Measurements from ENCODE around the gene MAP3K7.

Gene MAP3K7

GRCh38 chr6:90514496-90514895 lies 72.4 kb downstream of the MAP3K7 start:
- WGBS (ENCODE audit: insufficient coverage), result 62% methylated on average over 3 of the region's 3 CpGs

DNA sequence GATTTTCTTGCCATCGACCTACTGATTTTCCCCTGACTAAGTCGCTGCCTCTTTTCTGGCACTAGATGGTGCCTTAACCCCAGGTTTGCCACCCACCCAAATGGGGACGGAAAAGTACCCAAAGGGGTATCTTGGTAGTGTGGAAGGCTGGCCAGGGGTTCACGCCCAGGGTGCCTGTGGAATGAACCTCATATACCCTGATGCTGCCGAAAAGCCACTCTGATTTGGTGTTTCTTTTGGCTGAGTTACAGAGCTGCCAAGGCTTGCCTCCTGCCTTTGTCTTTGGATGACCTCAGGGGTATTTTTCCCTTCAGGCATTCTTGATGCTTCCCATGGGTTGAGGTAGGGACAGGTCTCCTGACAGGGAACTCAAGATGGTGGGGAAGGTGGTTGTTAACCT lies 78.1 kb downstream of the MAP3K7 start:
- H3K4me1 ChIP-seq (ENCODE audit: control extremely low read depth in 1 of 4, control insufficient read depth in 4 of 4, insufficient read depth in 4 of 4, low read length in 3 of 4), result peaks cover 0 to 3% (median 0%) of the 10 kb centered on the region in 4 experiments
- H3K27me3 ChIP-seq (replicated peaks in 2 of 5; ENCODE audit: control insufficient read depth in 4 of 5, insufficient read depth in 5 of 5, low read length in 4 of 5), result no peaks in the 10 kb centered on the region
- DNase-seq, result no peak
- H3K9me3 ChIP-seq (ENCODE audit: control extremely low read depth in 1 of 5, control insufficient read depth in 4 of 5, insufficient read depth in 2 of 5, low read depth in 1 of 5, low read length in 4 of 5), result peaks cover 0 to 10% (median 5%) of the 10 kb centered on the region in 5 experiments
- POLR2A ChIA-PET, result no interaction called here
- H3K4me3 ChIP-seq (ENCODE audit: control insufficient read depth in 1 of 7, extremely low read depth in 1 of 7, insufficient read depth in 4 of 7, low read depth in 2 of 7, low read length in 6 of 7), result peak overlapping the region in 1 of 7 experiments; percentile 19
- peaks cover 3 to 14% (median 12%) of the 10 kb centered on the region in 4 experiments for H3K36me3 ChIP-seq (ENCODE audit: control insufficient read depth in 4 of 4, insufficient read depth in 4 of 4, low read length in 3 of 4)
- 93% methylated on average over 3 of the region's 5 CpGs for WGBS (ENCODE audit: insufficient coverage)
- no peak overlapping the region for H3K27ac ChIP-seq (ENCODE audit: insufficient read depth in 1 of 2, low read depth in 1 of 2, low read length in 2 of 2, poor library complexity in 1 of 2, severe bottlenecking in 2 of 2)
- CTCF ChIA-PET, result no interaction called here

More at GRCh38 chr6:90514496-90514895, 72.4 kb downstream of the MAP3K7 start:
- POLR2A ChIA-PET, result no interaction called here
- Histone ChIP-seq H3K27me3 (replicated peaks in 2 of 5; ENCODE audit: control insufficient read depth in 4 of 5, insufficient read depth in 5 of 5, low read length in 4 of 5) (no peaks in the 10 kb centered on the region), H3K27ac (ENCODE audit: insufficient read depth in 1 of 2, low read depth in 1 of 2, low read length in 2 of 2, poor library complexity in 1 of 2, severe bottlenecking in 2 of 2) (no peak overlapping the region), H3K9me3 (ENCODE audit: control extremely low read depth in 1 of 5, control insufficient read depth in 4 of 5, insufficient read depth in 2 of 5, low read depth in 1 of 5, low read length in 4 of 5) (peaks cover 0 to 2% (median 0%) of the 10 kb centered on the region in 5 experiments), H3K36me3 (ENCODE audit: control insufficient read depth in 4 of 4, insufficient read depth in 4 of 4, low read length in 3 of 4) (peaks cover 12 to 52% (median 21%) of the 10 kb centered on the region in 4 experiments), H3K4me3 (ENCODE audit: control insufficient read depth in 1 of 7, extremely low read depth in 1 of 7, insufficient read depth in 4 of 7, low read depth in 2 of 7, low read length in 6 of 7) (no peak overlapping the region), H3K4me1 (ENCODE audit: control extremely low read depth in 1 of 4, control insufficient read depth in 4 of 4, insufficient read depth in 4 of 4, low read length in 3 of 4) (peaks cover 0 to 3% (median 0%) of the 10 kb centered on the region in 4 experiments)
- DNase-seq, result no peak
- CTCF ChIA-PET, result no interaction called here

GRCh38 chr6:90502866-90503407 lies 83.9 kb downstream of the MAP3K7 start:
- Histone ChIP-seq H3K4me1 (ENCODE audit: control extremely low read depth in 1 of 4, control insufficient read depth in 4 of 4, insufficient read depth in 4 of 4, low read length in 3 of 4) (peaks cover 0 to 11% (median 1%) of the 10 kb centered on the region in 4 experiments), H3K4me3 (ENCODE audit: control insufficient read depth in 1 of 7, extremely low read depth in 1 of 7, insufficient read depth in 4 of 7, low read depth in 2 of 7, low read length in 6 of 7) (no peak overlapping the region), H3K36me3 (ENCODE audit: control insufficient read depth in 4 of 4, insufficient read depth in 4 of 4, low read length in 3 of 4) (no peaks in the 10 kb centered on the region), H3K27ac (ENCODE audit: insufficient read depth in 1 of 2, low read depth in 1 of 2, low read length in 2 of 2, poor library complexity in 1 of 2, severe bottlenecking in 2 of 2) (no peak overlapping the region), H3K27me3 (replicated peaks in 2 of 5; ENCODE audit: control insufficient read depth in 4 of 5, insufficient read depth in 5 of 5, low read length in 4 of 5) (no peaks in the 10 kb centered on the region), H3K9me3 (ENCODE audit: control extremely low read depth in 1 of 5, control insufficient read depth in 4 of 5, insufficient read depth in 2 of 5, low read depth in 1 of 5, low read length in 4 of 5) (peaks cover 0 to 2% (median 0%) of the 10 kb centered on the region in 5 experiments)
- DNase-seq, result peak in 2 of 3 donors; percentile 40 to 53
- POLR2A ChIA-PET, result no interaction called here
- CTCF ChIA-PET, result interaction anchor here (1.3 to 1.4 kb wide), 2 partner anchors 11 to 563 kb away, joined by 3 read pairs; no protein-coding TSS in a partner anchor
- WGBS (ENCODE audit: insufficient coverage), result 40% methylated on average over 1 of the region's 3 CpGs

GRCh38 chr6:90502381-90502780 lies 84.5 kb downstream of the MAP3K7 start:
- Histone ChIP-seq H3K27me3 (replicated peaks in 2 of 5; ENCODE audit: control insufficient read depth in 4 of 5, insufficient read depth in 5 of 5, low read length in 4 of 5) (no peaks in the 10 kb centered on the region), H3K36me3 (ENCODE audit: control insufficient read depth in 4 of 4, insufficient read depth in 4 of 4, low read length in 3 of 4) (no peaks in the 10 kb centered on the region), H3K27ac (ENCODE audit: insufficient read depth in 1 of 2, low read depth in 1 of 2, low read length in 2 of 2, poor library complexity in 1 of 2, severe bottlenecking in 2 of 2) (no peak overlapping the region), H3K4me1 (ENCODE audit: control extremely low read depth in 1 of 4, control insufficient read depth in 4 of 4, insufficient read depth in 4 of 4, low read length in 3 of 4) (peaks cover 0 to 11% (median 1%) of the 10 kb centered on the region in 4 experiments), H3K9me3 (ENCODE audit: control extremely low read depth in 1 of 5, control insufficient read depth in 4 of 5, insufficient read depth in 2 of 5, low read depth in 1 of 5, low read length in 4 of 5) (no peaks in the 10 kb centered on the region), H3K4me3 (ENCODE audit: control insufficient read depth in 1 of 7, extremely low read depth in 1 of 7, insufficient read depth in 4 of 7, low read depth in 2 of 7, low read length in 6 of 7) (no peak overlapping the region)
- no peak for DNase-seq
- WGBS (ENCODE audit: insufficient coverage), result no CpG with 5 or more reads among the region's 3 CpGs
- CTCF ChIA-PET, result interaction anchor here (1.3 to 1.4 kb wide), 2 partner anchors 11 to 562 kb away, joined by 3 read pairs; no protein-coding TSS in a partner anchor
- POLR2A ChIA-PET, result no interaction called here

GRCh38 chr6:90500458-90500857 lies 86.4 kb downstream of the MAP3K7 start:
- Histone ChIP-seq H3K27ac (ENCODE audit: insufficient read depth in 1 of 2, low read depth in 1 of 2, low read length in 2 of 2, poor library complexity in 1 of 2, severe bottlenecking in 2 of 2) (no peak overlapping the region), H3K4me3 (ENCODE audit: control insufficient read depth in 1 of 7, extremely low read depth in 1 of 7, insufficient read depth in 4 of 7, low read depth in 2 of 7, low read length in 6 of 7) (no peak overlapping the region), H3K27me3 (replicated peaks in 2 of 5; ENCODE audit: control insufficient read depth in 4 of 5, insufficient read depth in 5 of 5, low read length in 4 of 5) (no peaks in the 10 kb centered on the region), H3K4me1 (ENCODE audit: control extremely low read depth in 1 of 4, control insufficient read depth in 4 of 4, insufficient read depth in 4 of 4, low read length in 3 of 4) (peaks cover 0 to 11% (median 1%) of the 10 kb centered on the region in 4 experiments), H3K36me3 (ENCODE audit: control insufficient read depth in 4 of 4, insufficient read depth in 4 of 4, low read length in 3 of 4) (no peaks in the 10 kb centered on the region), H3K9me3 (ENCODE audit: control extremely low read depth in 1 of 5, control insufficient read depth in 4 of 5, insufficient read depth in 2 of 5, low read depth in 1 of 5, low read length in 4 of 5) (no peaks in the 10 kb centered on the region)
- WGBS (ENCODE audit: insufficient coverage), result 97% methylated on average over 5 of the region's 9 CpGs
- CTCF ChIA-PET, result interaction anchor here (2.0 kb wide), 1 partner anchor 13 kb away, joined by 4 read pairs; no protein-coding TSS in a partner anchor
- POLR2A ChIA-PET, result no interaction called here
- no peak for DNase-seq

DNA sequence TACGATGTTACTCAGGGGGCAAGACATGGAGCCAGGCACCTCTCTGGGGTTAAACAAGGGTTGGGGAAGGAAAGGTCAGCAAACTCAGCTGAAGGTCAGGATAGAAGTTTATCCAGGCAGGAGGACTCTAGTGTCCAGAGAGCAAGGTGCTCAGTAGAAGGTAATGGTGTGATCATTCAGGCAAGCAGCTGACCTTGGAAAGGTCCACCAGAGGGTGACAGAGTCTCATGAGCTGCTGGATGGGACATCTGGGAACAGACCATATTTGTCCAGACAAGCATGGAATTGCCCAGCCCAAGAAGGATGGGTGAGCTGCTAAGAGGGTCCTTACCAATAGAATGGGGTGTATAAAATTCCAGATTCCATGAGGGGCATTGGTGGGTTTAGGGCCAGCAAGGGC lies 89.5 kb downstream of the MAP3K7 start:
- no peak overlapping the region for H3K4me3 ChIP-seq (ENCODE audit: control insufficient read depth in 1 of 7, extremely low read depth in 1 of 7, insufficient read depth in 4 of 7, low read depth in 2 of 7, low read length in 6 of 7)
- H3K27ac ChIP-seq (ENCODE audit: insufficient read depth in 1 of 2, low read depth in 1 of 2, low read length in 2 of 2, poor library complexity in 1 of 2, severe bottlenecking in 2 of 2), result no peak overlapping the region
- ChIA-PET CTCF (interaction anchor here (1.0 to 1.2 kb wide), 3 partner anchors 13 to 557 kb away, joined by 3 to 5 read pairs (median 3); no protein-coding TSS in a partner anchor), POLR2A (no interaction called here)
- H3K9me3 ChIP-seq (ENCODE audit: control extremely low read depth in 1 of 5, control insufficient read depth in 4 of 5, insufficient read depth in 2 of 5, low read depth in 1 of 5, low read length in 4 of 5), result no peaks in the 10 kb centered on the region
- peaks cover 3 to 18% (median 13%) of the 10 kb centered on the region in 4 experiments for H3K4me1 ChIP-seq (ENCODE audit: control extremely low read depth in 1 of 4, control insufficient read depth in 4 of 4, insufficient read depth in 4 of 4, low read length in 3 of 4)
- H3K36me3 ChIP-seq (ENCODE audit: control insufficient read depth in 4 of 4, insufficient read depth in 4 of 4, low read length in 3 of 4), result no peaks in the 10 kb centered on the region
- no peaks in the 10 kb centered on the region for H3K27me3 ChIP-seq (replicated peaks in 2 of 5; ENCODE audit: control insufficient read depth in 4 of 5, insufficient read depth in 5 of 5, low read length in 4 of 5)
- DNase-seq, result no peak
- 100% methylated on average over 1 of the region's 1 CpG for WGBS (ENCODE audit: insufficient coverage)

DNA sequence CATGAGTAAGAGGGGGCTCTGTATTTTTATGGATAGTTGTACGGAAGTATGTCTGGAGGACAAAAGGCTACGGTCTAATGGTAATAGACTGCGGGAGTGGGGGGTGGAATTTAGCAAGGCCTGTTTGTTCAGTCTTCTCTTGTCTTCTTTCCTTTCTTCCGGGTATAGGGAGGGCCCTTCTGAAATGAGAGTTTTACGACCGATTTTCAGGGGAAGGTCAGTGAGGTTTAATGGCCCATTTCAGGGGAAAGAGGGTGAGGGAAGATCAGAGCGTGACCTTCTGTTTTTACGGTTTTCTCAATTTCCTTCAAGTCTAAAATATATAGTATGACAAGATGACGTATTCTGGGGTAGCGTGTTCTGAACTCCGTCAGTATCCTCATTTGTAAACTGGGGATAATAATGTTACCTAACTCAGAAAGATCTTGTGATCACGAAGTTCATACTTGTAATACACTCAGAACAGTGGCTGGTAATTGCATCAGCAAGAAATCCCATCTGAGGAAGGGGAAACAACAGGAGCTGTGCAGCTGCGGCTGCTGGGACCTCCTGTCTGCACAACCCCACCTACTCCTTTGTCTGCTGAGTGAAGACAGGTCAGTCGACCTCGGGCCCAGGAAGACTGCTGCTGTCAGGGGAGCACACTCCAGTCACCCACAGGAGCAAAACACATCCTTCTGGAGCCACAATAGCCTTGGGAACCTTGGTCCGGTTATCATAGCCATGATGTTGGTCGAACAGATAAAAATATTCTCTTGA lies 90.4 kb downstream of the MAP3K7 start:
- no peak overlapping the region for H3K27ac ChIP-seq (ENCODE audit: insufficient read depth in 1 of 2, low read depth in 1 of 2, low read length in 2 of 2, poor library complexity in 1 of 2, severe bottlenecking in 2 of 2)
- H3K27me3 ChIP-seq (replicated peaks in 2 of 5; ENCODE audit: control insufficient read depth in 4 of 5, insufficient read depth in 5 of 5, low read length in 4 of 5), result no peaks in the 10 kb centered on the region
- no peaks in the 10 kb centered on the region for H3K36me3 ChIP-seq (ENCODE audit: control insufficient read depth in 4 of 4, insufficient read depth in 4 of 4, low read length in 3 of 4)
- DNase-seq, result no peak
- ChIA-PET CTCF (interaction anchor here (1.1 kb wide), 1 partner anchor 14 kb away, joined by 3 read pairs; no protein-coding TSS in a partner anchor), POLR2A (no interaction called here)
- no peaks in the 10 kb centered on the region for H3K9me3 ChIP-seq (ENCODE audit: control extremely low read depth in 1 of 5, control insufficient read depth in 4 of 5, insufficient read depth in 2 of 5, low read depth in 1 of 5, low read length in 4 of 5)
- H3K4me1 ChIP-seq (ENCODE audit: control extremely low read depth in 1 of 4, control insufficient read depth in 4 of 4, insufficient read depth in 4 of 4, low read length in 3 of 4), result peaks cover 3 to 18% (median 13%) of the 10 kb centered on the region in 4 experiments
- WGBS (ENCODE audit: insufficient coverage), result 77% methylated on average over 5 of the region's 17 CpGs
- H3K4me3 ChIP-seq (ENCODE audit: control insufficient read depth in 1 of 7, extremely low read depth in 1 of 7, insufficient read depth in 4 of 7, low read depth in 2 of 7, low read length in 6 of 7), result no peak overlapping the region
